ENCODE data around the gene PAH. TPM values are rescaled to one million over a fixed set of nuclear protein-coding genes. Genes with fewer than 3 reads are reported as not detected.

PAH gene
- total RNA-seq, 1 experiment from 2014 or later: not detected

GRCh38 chr12:102955926-102956737 lies 39.1 kb upstream of the PAH start:
- ChIA-PET CTCF (interaction anchor here (0.7 kb wide), 1 partner anchor 882 kb away, joined by 5 read pairs; no protein-coding TSS in a partner anchor), POLR2A (interaction anchor here (0.8 kb wide), 1 partner anchor 947 kb away, joined by 3 read pairs; no protein-coding TSS in a partner anchor)
- Mint-ChIP-seq H3K27ac (ENCODE audit: low read depth, unreplicated experiment) (no peak overlapping the region), H3K27me3 (ENCODE audit: insufficient read depth, unreplicated experiment) (no peaks in the 10 kb centered on the region), H3K36me3 (ENCODE audit: insufficient read depth, unreplicated experiment) (no peaks in the 10 kb centered on the region), H3K4me1 (ENCODE audit: insufficient read depth, unreplicated experiment) (no peaks in the 10 kb centered on the region), H3K4me3 (ENCODE audit: unreplicated experiment) (no peak overlapping the region), H3K9me3 (ENCODE audit: unreplicated experiment) (peaks cover 4% of the 10 kb centered on the region)
- TF ChIP-seq CTCF (IDR thresholded peaks at IDR 0.05; ENCODE audit: unreplicated experiment): no peak
- intact Hi-C loops (cut with micrococcal nuclease): no loop called here
- DNase-seq (ENCODE audit: unreplicated experiment): no peak
- no TSS peak for BruUV-seq (replicated peaks)

- Mint-ChIP-seq H3K4me1 (ENCODE audit: insufficient read depth, unreplicated experiment) (no peaks in the 10 kb centered on the region), H3K36me3 (ENCODE audit: insufficient read depth, unreplicated experiment) (no peaks in the 10 kb centered on the region), H3K9me3 (ENCODE audit: unreplicated experiment) (peaks cover 3% of the 10 kb centered on the region), H3K4me3 (ENCODE audit: unreplicated experiment) (no peak overlapping the region), H3K27ac (ENCODE audit: low read depth, unreplicated experiment) (no peak overlapping the region), H3K27me3 (ENCODE audit: insufficient read depth, unreplicated experiment) (no peaks in the 10 kb centered on the region)
- POLR2A ChIA-PET: no interaction called here
- TF ChIP-seq CTCF (IDR thresholded peaks at IDR 0.05; ENCODE audit: unreplicated experiment): no peak
- DNase-seq (ENCODE audit: unreplicated experiment): no peak
- CTCF ChIA-PET: interaction anchor here (9.6 kb wide), 1 partner anchor 592 kb away, joined by 157 read pairs; no protein-coding TSS in a partner anchor
- intact Hi-C loops (cut with micrococcal nuclease): no loop called here
- no TSS peak for BruUV-seq (replicated peaks)
These were observed 37.1 kb upstream of the PAH start for GRCh38 chr12:102954134-102954533.

GRCh38 chr12:102953221-102953620 lies 36.2 kb upstream of the PAH start:
- Mint-ChIP-seq H3K36me3 (ENCODE audit: insufficient read depth, unreplicated experiment) (no peaks in the 10 kb centered on the region), H3K4me1 (ENCODE audit: insufficient read depth, unreplicated experiment) (no peaks in the 10 kb centered on the region), H3K4me3 (ENCODE audit: unreplicated experiment) (no peak overlapping the region), H3K9me3 (ENCODE audit: unreplicated experiment) (no peaks in the 10 kb centered on the region), H3K27me3 (ENCODE audit: insufficient read depth, unreplicated experiment) (peaks cover under 1% of the 10 kb centered on the region), H3K27ac (ENCODE audit: low read depth, unreplicated experiment) (no peak overlapping the region)
- intact Hi-C loops (cut with micrococcal nuclease): no loop called here
- CTCF ChIA-PET: interaction anchor here (0.5 to 9.6 kb wide), 2 partner anchors 593 to 604 kb away, joined by 3 to 157 read pairs; no protein-coding TSS in a partner anchor
- TF ChIP-seq CTCF (IDR thresholded peaks at IDR 0.05; ENCODE audit: unreplicated experiment): no peak
- no peak for DNase-seq (ENCODE audit: unreplicated experiment)
- POLR2A ChIA-PET: no interaction called here
- BruUV-seq (replicated peaks): no TSS peak

- intact Hi-C loops (cut with micrococcal nuclease): no loop called here
- no peaks in the 10 kb centered on the region for H3K36me3 Mint-ChIP-seq (ENCODE audit: insufficient read depth, unreplicated experiment)
- no peaks in the 10 kb centered on the region for H3K4me1 Mint-ChIP-seq (ENCODE audit: insufficient read depth, unreplicated experiment)
- ChIA-PET CTCF (interaction anchor here (0.6 to 9.6 kb wide), 6 partner anchors 62 to 594 kb away, joined by 3 to 157 read pairs (median 3); no protein-coding TSS in a partner anchor), POLR2A (no interaction called here)
- no peak for DNase-seq (ENCODE audit: unreplicated experiment)
- no peak for TF ChIP-seq CTCF (IDR thresholded peaks at IDR 0.05; ENCODE audit: unreplicated experiment)
- no peaks in the 10 kb centered on the region for H3K9me3 Mint-ChIP-seq (ENCODE audit: unreplicated experiment)
- peaks cover 15% of the 10 kb centered on the region for H3K27me3 Mint-ChIP-seq (ENCODE audit: insufficient read depth, unreplicated experiment)
- no peak overlapping the region for H3K4me3 Mint-ChIP-seq (ENCODE audit: unreplicated experiment)
- no peak overlapping the region for H3K27ac Mint-ChIP-seq (ENCODE audit: low read depth, unreplicated experiment)
- no TSS peak for BruUV-seq (replicated peaks)
These were observed 34.8 kb upstream of the PAH start for GRCh38 chr12:102951841-102952240.
